Tibial nerve (tissue), 4 donors: Measurements from ENCODE around the gene GLIPR2.

Source experiments
- CTCF ChIP-seq, 5 experiments: fragments of 200-600 bp in 3 of 5; fragments of 450-650 bp in 2 of 5; sonication (generic) in 3 of 5; IDR thresholded peaks; one replicate each; pipeline ENCODE4 v1.5.1; 2016 to 2019; ENCODE audit warnings: antibody characterized with exemption in 5 of 5, mild to moderate bottlenecking in 3 of 5, moderate library complexity in 2 of 5
- EP300 ChIP-seq, 2 donors: sonication (generic); formaldehyde crosslinking; IDR thresholded peaks; one replicate each; pipeline ENCODE4 v1.6.1; 2017; ENCODE audit warnings: antibody characterized with exemption in 2 of 2, mild to moderate bottlenecking in 1 of 2
- POLR2A ChIP-seq, 2 donors: fragments of 450-650 bp; IDR thresholded peaks; one replicate each; pipeline ENCODE4 v1.6.1; 2017; ENCODE audit warnings: antibody characterized with exemption in 2 of 2, mild to moderate bottlenecking in 2 of 2, moderate library complexity in 2 of 2

- TF ChIP-seq CTCF (IDR thresholded peaks at IDR 0.05) (no peak), POLR2A (IDR thresholded peaks at IDR 0.05) (no peak), EP300 (IDR thresholded peaks at IDR 0.05) (no peak)
These were observed 17.8 kb upstream of the GLIPR2 start for GRCh38 chr9:36118706-36119105.
